GM12865 (cell line): ENCODE results near the gene OR8U1.

Experiments
- DNase-seq: peaks from one replicate; pipeline ENCODE4 v3.0.0; 2010; ENCODE audit warnings: low read depth
- H3K4me3 ChIP-seq: 2 replicates; pipeline ENCODE4 v1.5.1; 2011; ENCODE audit warnings: mild to moderate bottlenecking, low read depth, low read length, control low read depth
- CTCF ChIP-seq: IDR thresholded peaks from 2 replicates; pipeline ENCODE4 v1.5.1; 2011; ENCODE audit warnings: low read length, control low read depth, low read depth, inconsistent platforms; ENCODE audit not compliant: insufficient read depth; ENCODE audit errors: missing control alignments

The OR8U1 gene

GRCh38 chr11:56375324-56375723 lies at the start of gene OR8U1:
OR8U1 (plus strand) TSS chr11:56375624; CDS start chr11:56375624, 0 bp downstream.
- no peak for DNase-seq
- no peak for TF ChIP-seq CTCF
- H3K4me3 ChIP-seq, result no peak within 1 kb of the TSS

GRCh38 chr11:56331861-56332491 lies 43.4 kb upstream of the OR8U1 start:
- TF ChIP-seq CTCF, result no peak
- no peak for DNase-seq
- no peak overlapping the region for H3K4me3 ChIP-seq

GRCh38 chr11:56333156-56333555 lies 42.3 kb upstream of the OR8U1 start:
- TF ChIP-seq CTCF, result no peak
- H3K4me3 ChIP-seq, result no peak overlapping the region
- no peak for DNase-seq

GRCh38 chr11:56340289-56340688 lies 35.1 kb upstream of the OR8U1 start:
- H3K4me3 ChIP-seq, result no peak overlapping the region
- DNase-seq, result no peak
- no peak for TF ChIP-seq CTCF

- no peak within 1 kb of the TSS for H3K4me3 ChIP-seq
- TF ChIP-seq CTCF, result no peak
- no peak for DNase-seq
Observed at GRCh38 chr11:56345739-56346138, 29.7 kb upstream of the OR8U1 start, which contains the start of gene OR8K1. OR8K1 (plus strand) TSS chr11:56346039; CDS start chr11:56346039, 0 bp downstream.

GRCh38 chr11:56353991-56354390 lies 21.4 kb upstream of the OR8U1 start, which contains the start of gene OR8J1:
OR8J1 (plus strand) TSS chr11:56354291; CDS start chr11:56360247, 5,956 bp downstream.
- H3K4me3 ChIP-seq, result no peak within 1 kb of the TSS
- no peak for DNase-seq
- TF ChIP-seq CTCF, result no peak

GRCh38 chr11:56380120-56380519 lies 4.7 kb downstream of the OR8U1 start:
- no peak for TF ChIP-seq CTCF
- no peak overlapping the region for H3K4me3 ChIP-seq
- no peak for DNase-seq
